ENCODE measurements around the gene CMTM7. TPM values are rescaled to one million over a fixed set of nuclear protein-coding genes. Genes with fewer than 3 reads are reported as not detected.

CMTM7 gene
- polyA plus RNA-seq, 3 donors = 100 to 148 (median 146) TPM

DNA sequence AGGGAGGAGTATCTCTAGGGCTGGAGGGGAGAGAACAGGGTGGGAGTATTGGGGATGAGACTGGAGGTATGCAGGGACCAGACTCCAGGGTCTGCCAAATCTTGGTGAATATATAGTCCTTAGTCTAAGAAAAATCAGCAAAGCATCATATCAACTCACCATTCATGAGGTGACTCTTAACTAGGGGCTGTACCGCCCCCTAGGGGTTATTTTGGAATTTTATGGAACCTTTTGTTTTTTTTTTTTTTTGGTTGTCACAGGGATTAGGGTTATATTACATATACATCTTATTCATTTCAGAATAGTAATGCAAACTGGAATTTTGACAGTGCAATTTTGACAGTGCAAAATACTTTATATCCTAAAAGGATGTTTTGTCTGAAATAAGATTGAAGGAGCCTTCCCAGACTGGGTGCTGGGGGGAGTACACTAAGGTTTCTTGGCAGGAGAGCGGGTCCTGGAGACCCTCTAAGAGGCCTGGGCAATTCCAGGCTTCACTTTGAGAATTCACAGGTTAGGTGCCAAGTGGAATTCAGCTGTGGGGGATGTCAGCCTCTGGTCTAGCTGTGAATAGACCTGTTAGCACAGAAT lies 7.5 kb downstream of the CMTM7 start:
- H4K20me1 ChIP-seq (ENCODE audit: insufficient read depth, low read length) = peaks cover 40% of the 10 kb centered on the region
- intact Hi-C loops (cut with micrococcal nuclease) = no loop called here
- no peaks in the 10 kb centered on the region for H3K9me3 Mint-ChIP-seq
- peak; percentile 51 to 69 (median 53) for DNase-seq
- H3K4me3 Mint-ChIP-seq = peak overlapping the region; percentile 77 to 94
- no peak overlapping the region for H2AFZ ChIP-seq (ENCODE audit: insufficient read depth, low read depth, low read length, poor library complexity, severe bottlenecking)
- peaks cover 99% of the 10 kb centered on the region for H3K79me2 ChIP-seq (ENCODE audit: insufficient read depth, low read length)
- H3K4me3 ChIP-seq (replicated peaks in 1 of 3; ENCODE audit: low read depth in 2 of 3, low read length in 3 of 3) = peak overlapping the region in 1 of 3 experiments; percentile 61
- WGBS (ENCODE audit: insufficient coverage) = 83% methylated on average over 1 of the region's 2 CpGs
- H3K27ac Mint-ChIP-seq = peak overlapping the region; percentile 96 to 100 (median 99)
- TF ChIP-seq, protein P1, sequence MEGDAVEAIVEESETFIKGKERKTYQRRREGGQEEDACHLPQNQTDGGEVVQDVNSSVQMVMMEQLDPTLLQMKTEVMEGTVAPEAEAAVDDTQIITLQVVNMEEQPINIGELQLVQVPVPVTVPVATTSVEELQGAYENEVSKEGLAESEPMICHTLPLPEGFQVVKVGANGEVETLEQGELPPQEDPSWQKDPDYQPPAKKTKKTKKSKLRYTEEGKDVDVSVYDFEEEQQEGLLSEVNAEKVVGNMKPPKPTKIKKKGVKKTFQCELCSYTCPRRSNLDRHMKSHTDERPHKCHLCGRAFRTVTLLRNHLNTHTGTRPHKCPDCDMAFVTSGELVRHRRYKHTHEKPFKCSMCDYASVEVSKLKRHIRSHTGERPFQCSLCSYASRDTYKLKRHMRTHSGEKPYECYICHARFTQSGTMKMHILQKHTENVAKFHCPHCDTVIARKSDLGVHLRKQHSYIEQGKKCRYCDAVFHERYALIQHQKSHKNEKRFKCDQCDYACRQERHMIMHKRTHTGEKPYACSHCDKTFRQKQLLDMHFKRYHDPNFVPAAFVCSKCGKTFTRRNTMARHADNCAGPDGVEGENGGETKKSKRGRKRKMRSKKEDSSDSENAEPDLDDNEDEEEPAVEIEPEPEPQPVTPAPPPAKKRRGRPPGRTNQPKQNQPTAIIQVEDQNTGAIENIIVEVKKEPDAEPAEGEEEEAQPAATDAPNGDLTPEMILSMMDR (IDR thresholded peaks at IDR 0.05) = peak; percentile 80
- H3K36me3 ChIP-seq (replicated peaks in 1 of 2; ENCODE audit: control insufficient read depth in 1 of 2, insufficient read depth in 2 of 2, low read length in 2 of 2) = no peaks in the 10 kb centered on the region
- peaks cover 10 to 14% of the 10 kb centered on the region in 2 donors for H3K36me3 Mint-ChIP-seq
- H3K9ac ChIP-seq (ENCODE audit: insufficient read depth, low read length, poor library complexity, severe bottlenecking) = peak overlapping the region; percentile 43
- no peaks in the 10 kb centered on the region for H3K9me3 ChIP-seq (replicated peaks in 1 of 2; ENCODE audit: control insufficient read depth in 1 of 2, insufficient read depth in 1 of 2, low read length in 2 of 2)
- peaks cover 90% of the 10 kb centered on the region for H3K4me1 Mint-ChIP-seq
- H3K27me3 Mint-ChIP-seq (ENCODE audit: low read depth in 3 of 3) = no peaks in the 10 kb centered on the region
- peaks cover 90 to 100% of the 10 kb centered on the region in 2 donors for H3K4me1 ChIP-seq (ENCODE audit: control insufficient read depth in 1 of 2, insufficient read depth in 2 of 2, low read length in 2 of 2)
- no peaks in the 10 kb centered on the region for H3K27me3 ChIP-seq (ENCODE audit: control insufficient read depth in 2 of 2, insufficient read depth in 2 of 2, low read length in 2 of 2)
- peak overlapping the region; percentile 66 for H3K4me2 ChIP-seq (replicated peaks; ENCODE audit: extremely low read depth, low read length, poor library complexity, severe bottlenecking)
- H3K27ac ChIP-seq (ENCODE audit: low read depth in 1 of 2, low read length in 2 of 2) = peak overlapping the region; percentile 81 to 85

DNA sequence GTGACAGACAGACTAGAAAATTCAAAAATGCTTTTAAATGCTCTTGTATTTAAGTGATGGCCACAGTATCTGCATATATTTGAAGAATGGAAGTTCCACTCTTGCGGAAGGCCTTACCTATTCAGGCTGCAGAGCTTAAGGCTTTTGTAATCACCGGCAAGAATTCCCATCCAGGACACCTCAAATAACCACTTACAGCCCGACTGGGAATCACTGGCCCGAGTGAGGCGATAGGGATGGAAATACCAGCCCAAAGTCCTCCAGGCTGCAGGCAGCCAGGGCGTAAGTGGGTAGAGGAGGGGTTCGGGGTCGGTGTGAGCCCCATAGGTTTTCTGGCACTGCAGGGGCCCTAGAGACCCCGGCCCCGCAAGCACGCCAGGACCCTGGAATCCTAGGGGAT lies 9.5 kb downstream of the CMTM7 start:
- intact Hi-C loops (cut with micrococcal nuclease) = loop anchor here in 1 of 2 donors (10.0 kb wide), 1 partner anchor 174 kb away; the partner anchor contains the start of gene DYNC1LI1
- Mint-ChIP-seq H3K9me3 (no peaks in the 10 kb centered on the region), H3K36me3 (peaks cover 10 to 13% of the 10 kb centered on the region in 2 donors), H3K27me3 (ENCODE audit: low read depth in 3 of 3) (no peaks in the 10 kb centered on the region), H3K4me3 (peak overlapping the region; percentile 80 to 97), H3K27ac (peak overlapping the region; percentile 82 to 98 (median 96)), H3K4me1 (peaks cover 90% of the 10 kb centered on the region)
- Histone ChIP-seq H3K4me3 (replicated peaks in 1 of 3; ENCODE audit: low read depth in 2 of 3, low read length in 3 of 3) (peak overlapping the region; percentile 44 to 81 (median 52)), H3K4me2 (replicated peaks; ENCODE audit: extremely low read depth, low read length, poor library complexity, severe bottlenecking) (peak overlapping the region; percentile 95), H3K4me1 (ENCODE audit: control insufficient read depth in 1 of 2, insufficient read depth in 2 of 2, low read length in 2 of 2) (peaks cover 95 to 100% of the 10 kb centered on the region in 2 donors), H3K36me3 (replicated peaks in 1 of 2; ENCODE audit: control insufficient read depth in 1 of 2, insufficient read depth in 2 of 2, low read length in 2 of 2) (no peaks in the 10 kb centered on the region), H3K9ac (ENCODE audit: insufficient read depth, low read length, poor library complexity, severe bottlenecking) (peak overlapping the region; percentile 80), H2AFZ (ENCODE audit: insufficient read depth, low read depth, low read length, poor library complexity, severe bottlenecking) (peak overlapping the region; percentile 88), H3K9me3 (replicated peaks in 1 of 2; ENCODE audit: control insufficient read depth in 1 of 2, insufficient read depth in 1 of 2, low read length in 2 of 2) (no peaks in the 10 kb centered on the region), H3K79me2 (ENCODE audit: insufficient read depth, low read length) (peaks cover 99% of the 10 kb centered on the region), H3K27ac (ENCODE audit: low read depth in 1 of 2, low read length in 2 of 2) (peak overlapping the region; percentile 86 to 90), H4K20me1 (ENCODE audit: insufficient read depth, low read length) (peaks cover 24% of the 10 kb centered on the region), H3K27me3 (ENCODE audit: control insufficient read depth in 2 of 2, insufficient read depth in 2 of 2, low read length in 2 of 2) (no peaks in the 10 kb centered on the region)
- WGBS (ENCODE audit: insufficient coverage) = 0% methylated on average over 6 of the region's 11 CpGs
- DNase-seq = peak in 1 of 3 donors; percentile 50
- TF ChIP-seq, protein P1 (IDR thresholded peaks at IDR 0.05) = no peak
